GM18868 (cell line): Measurements from ENCODE around the gene NIPSNAP2.
"Not testable (repeated sequence)": the region's sequence is repeated elsewhere in the genome, so short reads cannot be mapped to it uniquely, and the experiment has no call there.

Experiments used
- ATAC-seq: cut with Tn5 transposase; IDR thresholded peaks from one replicate; pipeline ENCODE4 v1.9.1; 2021; ENCODE audit warnings: mild to moderate bottlenecking, moderate library complexity; ENCODE audit not compliant: unreplicated experiment

NIPSNAP2 gene

DNA sequence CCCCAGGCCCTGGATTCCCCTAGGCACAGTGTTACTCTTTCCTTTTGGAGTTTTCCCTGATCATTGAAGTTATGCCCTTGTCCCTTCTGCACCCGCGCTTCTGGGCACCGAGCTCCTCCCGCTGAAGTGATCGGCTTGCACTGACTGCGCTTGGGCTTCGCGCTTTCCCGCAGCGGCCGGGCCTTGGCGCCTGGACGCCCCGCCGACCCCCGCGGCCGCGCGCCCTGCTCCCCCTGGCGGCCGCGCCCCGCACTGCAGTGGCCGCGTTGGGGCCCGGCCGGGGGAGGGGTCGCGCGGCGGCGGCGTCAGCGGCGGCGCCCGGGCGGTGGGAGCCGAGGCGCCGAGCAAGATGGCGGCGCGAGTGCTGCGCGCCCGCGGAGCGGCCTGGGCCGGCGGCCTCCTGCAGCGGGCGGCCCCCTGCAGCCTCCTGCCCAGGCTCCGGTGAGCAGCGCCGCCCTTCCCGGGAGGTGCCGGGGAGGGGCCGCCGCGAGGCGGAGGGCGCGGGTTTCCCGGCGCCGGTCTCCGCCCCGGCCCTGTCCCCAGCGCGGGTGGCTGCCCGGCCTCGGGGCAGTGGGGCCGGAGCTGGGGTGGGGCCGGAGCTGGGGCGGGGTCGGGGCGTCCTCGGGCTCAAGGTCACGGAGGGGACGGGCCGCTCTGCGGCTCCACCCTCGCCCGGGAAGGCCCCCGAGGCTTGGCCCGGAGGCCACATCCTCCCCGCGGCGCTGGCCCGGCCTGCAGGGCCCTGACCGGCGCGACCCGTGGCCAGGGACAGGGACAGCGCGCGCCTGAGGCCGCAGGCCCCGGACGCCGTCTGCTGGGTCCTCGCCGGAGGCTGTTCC is at the start of gene NIPSNAP2:
TSS of gene NIPSNAP2 (plus strand) at position 325 of the 839 bp plus-strand sequence. CDS start at position 350, 25 bp downstream.
- peak; percentile 82 for ATAC-seq

DNA sequence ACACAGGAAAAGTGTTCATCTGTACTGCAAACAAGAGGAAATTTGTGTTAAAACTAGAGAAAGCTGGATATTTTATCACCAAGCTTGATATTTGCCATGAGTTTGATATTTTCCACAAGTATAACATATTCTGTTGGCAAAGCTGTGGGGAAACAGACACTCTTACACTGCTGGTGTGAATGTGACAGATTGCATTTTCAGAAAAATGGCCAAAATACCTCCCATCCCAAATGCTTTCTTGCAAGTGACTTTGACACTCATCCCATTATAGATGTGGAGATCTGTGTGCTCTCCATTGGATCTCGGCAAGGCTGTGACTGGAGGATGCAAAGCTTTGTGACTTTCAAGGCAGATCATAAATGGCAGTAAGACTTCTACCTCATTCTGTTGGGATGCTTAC is 46.6 kb upstream of the NIPSNAP2 start:
- ATAC-seq: no peak

DNA sequence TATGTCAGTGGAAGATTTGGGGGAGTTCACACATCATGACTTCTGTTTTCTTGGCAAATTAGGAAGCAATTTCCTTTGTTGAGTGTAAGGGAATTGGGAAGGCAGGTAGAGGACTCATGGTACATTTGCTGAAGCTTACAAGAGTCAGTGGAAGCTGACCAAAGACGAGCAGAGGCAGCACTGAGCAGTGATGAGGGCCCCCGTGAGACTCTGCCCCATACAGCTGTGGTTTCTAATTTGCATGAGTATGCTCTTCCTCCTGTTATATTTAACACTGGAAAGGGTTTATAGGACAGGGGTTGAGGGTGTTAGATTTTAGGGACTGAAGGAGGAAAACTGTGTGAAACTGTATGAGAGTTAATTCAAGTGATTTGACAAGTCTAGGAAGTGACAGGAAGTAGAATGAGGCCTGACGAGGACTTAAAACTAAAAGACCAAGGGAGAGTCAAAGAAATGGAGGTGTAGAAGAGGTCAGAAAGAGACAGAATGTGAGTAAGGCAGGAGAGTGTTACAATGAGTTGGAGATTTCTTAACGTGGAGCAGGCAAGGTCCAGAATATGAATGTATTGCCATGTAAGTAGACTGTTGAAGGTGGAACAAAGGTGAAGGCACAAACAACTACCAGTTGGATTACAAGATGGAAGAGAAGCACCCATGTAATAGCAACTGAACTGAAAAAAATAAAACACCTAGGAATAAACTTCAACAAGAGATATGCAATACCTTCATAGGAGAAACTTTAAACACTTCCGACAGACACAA is 36.2 kb upstream of the NIPSNAP2 start:
- no peak for ATAC-seq

DNA sequence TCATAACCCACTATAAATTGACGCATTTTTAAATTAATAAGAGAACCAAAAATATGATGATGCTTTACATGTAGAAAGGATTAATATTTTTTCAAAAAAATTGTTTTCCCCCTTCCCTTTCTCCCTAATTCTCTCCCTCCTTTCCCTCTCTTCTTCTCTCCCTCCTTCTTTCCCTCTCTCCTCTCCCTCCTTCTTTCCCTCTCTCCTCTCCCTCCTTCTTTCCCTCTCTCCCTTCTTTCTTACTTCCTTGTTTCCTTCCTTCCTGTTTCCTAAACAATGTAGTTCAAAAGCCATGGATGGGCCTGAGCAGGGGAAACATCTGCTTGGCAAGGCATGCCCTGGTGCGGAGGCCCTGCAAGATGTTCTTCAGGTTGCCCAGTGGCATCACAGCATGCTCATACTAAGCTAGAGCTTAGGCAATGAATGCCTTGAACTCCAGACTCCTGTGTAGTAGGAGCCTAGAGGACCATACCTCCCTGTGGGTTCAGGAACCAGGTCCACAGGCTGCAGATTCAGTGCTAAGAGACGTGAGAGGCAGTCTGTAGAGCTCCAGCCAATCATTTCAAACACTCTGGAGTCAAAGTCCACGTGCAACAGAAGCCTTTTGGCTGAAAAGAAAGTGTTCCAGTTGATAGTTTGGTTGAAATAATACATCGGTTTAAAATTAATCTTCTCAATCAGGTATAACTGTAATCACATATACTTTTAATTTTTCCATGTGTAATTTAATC is 32.8 kb upstream of the NIPSNAP2 start:
- no peak for ATAC-seq

DNA sequence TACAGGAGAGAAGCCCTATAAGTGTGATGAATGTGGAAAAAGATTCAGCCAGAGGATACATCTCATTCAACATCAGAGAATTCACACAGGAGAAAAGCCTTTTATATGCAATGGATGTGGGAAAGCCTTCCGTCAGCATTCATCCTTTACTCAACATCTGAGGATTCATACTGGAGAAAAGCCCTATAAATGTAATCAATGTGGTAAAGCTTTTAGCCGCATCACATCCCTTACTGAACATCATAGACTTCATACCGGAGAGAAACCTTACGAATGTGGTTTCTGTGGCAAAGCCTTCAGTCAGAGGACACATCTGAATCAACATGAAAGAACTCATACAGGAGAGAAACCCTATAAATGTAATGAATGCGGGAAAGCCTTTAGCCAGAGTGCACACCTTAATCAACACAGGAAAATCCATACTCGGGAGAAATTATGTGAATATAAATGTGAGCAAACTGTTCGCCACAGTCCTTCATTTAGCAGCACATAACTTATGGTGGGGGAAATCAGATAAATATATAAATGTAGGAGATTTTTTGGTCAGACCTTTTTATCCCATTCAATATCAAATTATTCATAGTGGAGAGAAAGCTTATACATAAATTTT is 24.8 kb upstream of the NIPSNAP2 start:
- ATAC-seq: no peak

DNA sequence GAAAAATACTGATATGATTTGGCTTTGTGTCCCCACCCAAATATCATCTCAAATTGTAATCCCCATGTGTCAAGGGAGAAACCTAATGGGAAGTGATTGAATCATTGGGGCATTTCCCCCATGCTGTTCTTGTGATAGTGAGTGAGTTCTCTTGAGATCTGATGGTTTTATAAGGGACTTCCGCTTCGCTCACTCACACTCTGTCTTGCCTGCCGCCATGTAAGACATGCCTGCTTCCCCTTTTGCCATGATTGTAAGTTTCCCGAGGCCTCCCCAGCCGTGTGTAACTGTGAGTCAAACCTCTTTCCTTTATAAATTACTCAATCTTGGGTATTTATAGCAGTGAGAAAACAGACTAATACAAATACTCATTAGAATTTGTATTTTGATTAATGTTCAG is 17.8 kb upstream of the NIPSNAP2 start:
- no peak for ATAC-seq

DNA sequence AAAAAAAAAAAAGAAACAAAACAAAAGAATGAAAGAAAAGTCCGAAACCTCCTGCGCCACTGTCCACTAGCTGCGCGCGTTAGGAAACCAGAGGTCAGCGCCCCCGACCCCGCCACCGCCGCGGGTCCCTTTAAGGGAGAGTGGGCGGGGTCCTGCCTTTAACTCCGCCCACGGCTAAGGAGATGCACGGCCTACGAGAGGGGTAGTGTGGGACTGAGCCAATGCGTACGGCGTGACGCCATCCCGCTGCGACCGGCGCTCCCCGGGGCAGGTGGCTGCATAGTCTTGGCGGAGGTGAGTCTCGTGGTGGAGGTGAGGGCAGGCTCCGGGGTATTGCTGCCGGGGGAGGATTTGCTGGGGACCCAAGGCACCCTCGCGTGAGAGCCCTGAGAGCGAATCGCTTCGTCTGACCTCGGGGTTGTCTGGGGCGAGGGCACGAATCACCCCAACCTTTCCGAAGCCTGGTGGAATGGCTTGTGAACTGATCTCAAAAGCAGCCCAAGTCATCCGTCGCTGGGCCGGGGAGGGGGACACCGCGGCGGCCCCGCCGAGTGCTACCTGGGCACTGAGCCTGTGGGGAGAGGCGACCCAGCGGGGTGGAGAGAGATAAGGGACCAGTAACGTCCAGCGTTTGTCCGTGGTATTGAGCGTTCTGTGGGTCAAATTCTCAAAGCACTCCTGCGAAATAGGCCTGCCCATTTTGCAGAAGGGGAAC is 12.6 kb upstream of the NIPSNAP2 start, which contains the start of gene MRPS17:
TSS of gene MRPS17 (plus strand) at position 241 of the 715 bp plus-strand sequence. CDS start 1,319 bp downstream, outside the sequence.
- peak; percentile 100 for ATAC-seq

DNA sequence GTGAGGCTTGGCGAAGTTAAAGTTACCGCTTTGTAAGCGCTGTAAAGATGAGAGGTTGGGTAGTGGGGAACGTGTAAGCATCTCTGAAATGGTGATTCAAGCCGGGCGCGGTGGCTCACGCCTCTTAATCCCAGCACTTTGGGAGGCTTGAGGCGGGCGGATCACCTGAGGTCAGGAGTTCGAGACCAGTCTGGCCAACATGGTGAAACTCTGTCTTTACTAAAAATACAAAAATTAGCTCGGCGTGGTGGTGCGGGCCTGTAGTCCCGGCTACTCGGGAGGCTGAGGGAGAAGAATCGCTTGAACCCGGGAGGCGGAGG is 12.1 kb upstream of the NIPSNAP2 start:
- not testable (repeated sequence) for ATAC-seq

DNA sequence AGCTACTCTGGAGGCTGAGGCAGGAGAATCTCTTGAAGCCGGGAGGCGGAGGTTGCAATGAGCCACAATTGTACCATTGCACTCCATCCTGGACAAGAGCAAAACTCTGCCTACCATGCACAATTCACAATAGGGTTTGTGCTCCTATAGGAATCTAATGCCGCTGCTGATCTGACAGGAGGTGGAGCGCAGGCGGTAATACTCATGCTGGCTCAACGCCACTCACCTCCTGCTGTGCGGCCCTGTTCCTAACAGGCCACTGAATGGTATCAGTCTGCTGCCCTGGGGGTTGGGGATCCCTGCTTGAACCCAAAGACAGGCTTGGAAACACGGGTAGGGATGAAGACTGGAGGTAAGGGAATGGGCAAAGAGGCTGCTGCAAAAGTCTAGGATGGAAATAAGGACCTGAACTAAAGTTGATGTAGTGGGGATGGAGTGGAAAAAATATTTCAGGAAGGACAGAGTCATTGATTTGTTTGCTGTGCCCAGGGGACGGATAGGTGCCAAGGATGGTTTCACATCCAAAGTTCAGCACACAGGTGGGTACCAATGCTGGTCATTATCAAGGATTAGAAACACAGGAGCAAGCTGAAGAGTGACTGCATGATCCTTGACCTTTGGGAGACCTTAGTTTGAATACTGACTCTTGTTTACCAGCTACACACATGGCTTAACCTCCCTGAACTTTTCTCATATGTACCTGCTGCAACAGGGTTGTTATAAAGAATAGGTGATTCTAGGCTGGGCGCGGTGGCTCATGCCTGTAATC is 10.5 kb upstream of the NIPSNAP2 start:
- ATAC-seq: no peak

DNA sequence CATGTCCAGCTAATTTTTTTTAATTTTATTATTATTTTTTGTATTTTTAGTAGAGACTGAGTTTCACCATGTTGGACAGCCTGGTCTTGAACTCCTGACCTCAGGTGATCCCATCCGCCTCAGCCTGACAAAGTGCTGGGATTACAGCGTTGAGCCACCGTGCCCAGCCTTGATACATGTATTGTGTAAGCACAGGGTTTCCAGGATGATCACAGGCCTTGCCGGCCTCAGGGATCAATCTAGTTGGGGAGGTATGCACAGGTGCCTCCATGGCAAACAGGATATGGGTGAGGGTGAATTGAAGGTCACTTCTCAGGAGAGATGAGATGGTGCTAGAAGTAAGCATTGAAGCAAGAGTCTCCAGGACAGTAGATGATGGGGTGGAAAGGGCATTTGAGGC is 7.2 kb upstream of the NIPSNAP2 start:
- ATAC-seq: no peak

DNA sequence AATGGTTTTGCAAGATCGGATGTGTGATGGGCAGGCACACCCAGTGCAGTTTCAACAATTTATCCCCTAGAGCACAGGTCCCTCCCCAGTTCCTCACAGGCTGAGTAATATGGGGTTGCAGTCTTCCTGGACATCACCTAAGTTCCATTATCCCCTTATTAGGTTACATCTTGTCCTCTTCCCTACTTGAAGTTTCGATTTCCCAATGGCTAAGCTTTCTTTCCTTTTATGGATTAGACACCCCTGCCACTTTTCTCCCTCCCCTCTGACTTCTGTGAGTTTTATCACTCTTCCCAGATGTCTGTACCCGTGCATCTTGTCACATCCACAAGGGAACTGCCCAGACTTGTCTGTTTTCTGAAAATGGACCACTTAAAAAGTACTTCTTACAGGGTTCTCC is 2.4 kb upstream of the NIPSNAP2 start:
- no peak for ATAC-seq

DNA sequence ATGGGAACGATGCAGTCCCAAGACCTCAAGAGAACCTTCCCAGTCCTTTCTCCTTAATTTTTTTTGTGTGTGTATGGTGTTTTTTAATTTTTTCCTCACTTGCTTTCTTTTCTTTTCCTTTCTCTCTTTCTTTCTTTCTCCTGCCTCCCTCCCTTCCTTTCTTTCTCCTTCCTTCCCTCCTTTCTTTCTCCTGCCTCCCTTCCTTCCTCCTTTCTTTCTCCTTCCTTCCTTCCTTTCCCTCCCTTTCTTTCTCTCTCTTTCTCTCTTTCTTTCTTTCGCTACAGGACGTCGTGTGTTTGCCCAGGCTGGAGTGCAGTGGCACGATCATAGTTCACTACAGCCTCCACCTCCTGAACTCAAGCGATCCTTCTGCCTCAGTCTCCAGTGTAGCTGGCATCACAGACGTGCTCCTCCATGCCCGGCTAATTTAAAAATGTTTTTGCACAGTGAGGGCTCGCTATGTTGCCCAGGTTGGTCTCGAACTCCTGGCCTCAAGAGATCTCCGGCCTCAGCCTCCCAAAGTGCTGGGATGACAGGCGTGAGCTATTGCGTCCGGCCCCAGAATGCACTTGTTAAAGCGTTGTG is 709 bp upstream of the NIPSNAP2 start:
- ATAC-seq: no peak

DNA sequence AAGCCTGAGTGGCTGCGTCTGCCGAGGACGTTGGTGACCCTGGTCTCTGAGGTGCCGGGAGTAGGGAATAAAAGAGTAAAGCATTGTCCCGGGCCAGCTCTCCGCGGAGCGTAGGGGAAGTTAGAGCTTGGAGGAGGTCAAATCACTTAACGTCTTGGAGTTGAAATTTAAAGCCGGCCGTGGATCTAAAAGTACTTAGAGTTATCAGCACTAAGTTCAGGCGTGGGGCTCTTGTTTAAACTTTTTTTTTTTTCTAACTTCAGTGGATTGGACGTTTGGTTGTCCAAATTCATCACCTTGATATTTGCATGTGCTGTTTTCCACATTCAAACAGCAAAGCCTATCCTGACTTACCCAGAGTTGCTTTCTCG is 700 bp downstream of the NIPSNAP2 start:
- no peak for ATAC-seq

DNA sequence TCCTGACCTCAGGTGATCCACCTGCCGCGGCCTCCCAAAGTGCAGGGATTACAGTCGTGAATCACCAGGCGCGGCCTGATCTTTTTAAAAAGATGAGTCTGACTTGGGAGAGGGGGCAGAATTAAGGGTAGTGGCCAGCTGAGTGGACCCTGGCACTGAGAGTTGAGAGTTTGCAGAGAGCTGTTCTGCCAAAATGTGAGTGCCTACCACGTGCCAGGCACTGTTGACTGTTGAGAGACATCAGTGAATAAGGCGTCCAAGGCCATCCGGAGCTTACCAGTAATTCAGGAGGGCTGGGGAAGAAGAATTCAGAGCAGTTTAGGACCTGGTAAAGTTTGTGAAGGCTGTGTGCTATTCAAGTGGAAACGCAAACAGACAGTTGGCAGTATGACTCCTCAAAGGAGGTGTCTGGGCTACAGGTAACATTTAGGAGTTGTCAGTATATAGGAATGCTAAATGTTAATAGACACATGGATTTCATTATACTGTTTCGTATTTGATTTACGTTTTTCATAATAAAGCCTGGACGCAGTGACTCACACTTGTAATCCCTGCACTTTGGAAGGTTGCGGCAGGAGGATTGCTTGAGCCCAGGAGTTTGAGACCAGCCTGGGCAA is 1.5 kb downstream of the NIPSNAP2 start:
- ATAC-seq: no peak

DNA sequence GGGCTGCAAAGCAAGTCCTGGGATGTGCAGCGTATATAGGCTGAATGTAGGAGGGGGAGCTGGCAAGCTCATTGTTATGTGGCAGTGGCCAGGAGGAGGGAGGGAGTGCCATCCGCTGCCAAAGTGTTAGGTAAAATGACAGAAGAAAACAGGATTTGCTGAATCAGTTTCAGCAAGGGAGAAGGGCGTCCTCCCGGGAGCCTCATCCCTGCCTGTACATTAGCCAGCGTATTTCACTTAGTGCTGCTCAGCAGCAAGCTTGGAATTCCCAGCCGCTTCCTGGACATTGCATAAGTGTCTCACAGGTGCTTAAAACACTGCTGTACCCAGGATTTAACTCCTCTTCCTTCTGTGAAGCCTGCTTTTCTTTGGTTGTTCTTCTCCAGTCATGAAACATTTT is 2.5 kb downstream of the NIPSNAP2 start:
- ATAC-seq: no peak

DNA sequence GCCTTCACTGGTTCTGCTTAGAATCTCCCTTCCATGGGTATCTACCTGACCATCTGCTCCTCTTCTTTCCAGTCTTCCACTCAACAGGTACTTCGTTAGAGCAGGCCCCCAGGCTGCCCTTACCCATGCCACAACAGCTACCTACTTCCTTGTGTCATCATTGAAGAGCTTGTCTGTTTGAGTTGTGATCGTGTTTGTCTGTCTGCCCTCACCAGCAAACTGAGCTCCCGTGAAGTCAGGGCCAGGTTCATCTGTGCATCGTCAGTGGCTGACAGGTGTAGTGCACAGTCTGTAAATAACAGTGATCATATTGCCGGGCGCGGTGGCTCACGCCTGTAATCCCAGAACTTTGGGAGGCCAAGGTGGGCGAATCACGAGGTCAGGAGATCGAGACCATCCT is 5.0 kb downstream of the NIPSNAP2 start:
- ATAC-seq: no peak

DNA sequence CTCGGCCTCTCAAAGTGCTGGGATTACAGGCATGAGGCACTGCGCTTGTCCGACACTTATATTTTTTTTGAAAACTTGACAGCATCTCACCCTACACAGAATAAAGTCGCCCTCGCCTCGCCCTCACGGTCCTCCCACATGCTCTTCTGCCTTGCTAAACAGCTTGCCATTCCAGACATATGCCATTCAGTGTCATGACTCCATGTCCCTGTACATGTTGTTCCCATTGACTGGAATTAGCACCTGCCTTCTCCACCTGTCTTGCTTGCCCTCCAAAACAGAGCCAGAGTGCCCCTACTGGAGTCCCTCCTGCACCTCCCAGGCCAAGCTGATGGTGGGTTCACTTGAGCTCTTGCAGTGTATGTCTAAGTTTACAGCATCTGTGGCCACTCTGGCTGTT is 6.2 kb downstream of the NIPSNAP2 start:
- no peak for ATAC-seq

DNA sequence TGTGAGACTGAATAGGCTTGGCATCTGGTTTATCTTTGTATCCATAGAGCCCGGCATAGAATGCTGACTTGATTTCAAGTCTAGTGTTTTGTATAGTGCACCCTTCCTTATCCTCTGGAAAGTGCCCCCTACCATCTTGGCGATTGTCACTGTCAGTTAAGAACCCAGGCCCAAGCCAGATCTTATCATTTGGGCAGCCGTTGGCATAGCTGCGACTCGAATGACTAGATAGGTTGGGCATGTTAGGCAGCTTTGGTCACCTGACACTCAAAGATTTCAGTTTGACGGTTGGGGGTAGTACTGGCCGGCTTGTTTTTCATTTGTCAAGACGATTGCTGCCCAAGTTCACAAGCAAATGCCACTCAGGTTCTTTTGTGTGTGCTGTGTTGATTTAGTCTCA is 6.6 kb downstream of the NIPSNAP2 start:
- ATAC-seq: no peak

DNA sequence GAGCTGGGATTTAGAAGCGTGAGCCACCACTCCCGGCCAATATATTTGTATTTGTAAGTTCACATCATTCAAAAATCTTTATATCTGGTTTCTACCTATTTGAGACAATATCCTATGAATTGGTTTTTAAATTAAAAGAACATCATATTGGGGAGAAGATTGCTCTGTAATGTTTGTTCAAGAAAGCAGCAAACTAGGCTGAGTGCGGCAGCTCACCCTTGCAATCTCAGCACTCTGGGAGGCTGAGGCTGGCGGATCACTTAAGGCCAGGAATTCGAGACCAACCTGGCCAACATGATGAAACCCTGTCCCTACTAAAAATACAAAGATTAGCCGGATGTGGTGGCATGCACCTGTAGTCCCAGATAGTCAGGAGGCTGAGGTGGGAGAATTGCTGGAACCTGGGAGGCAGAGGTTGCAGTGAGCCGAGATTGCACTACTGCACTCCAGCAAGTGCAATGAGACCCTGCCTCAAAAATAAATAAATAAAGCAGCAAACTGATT is 9.4 kb downstream of the NIPSNAP2 start:
- no peak for ATAC-seq
